Prostate gland (tissue), 2 donors: ENCODE results near the gene GAK.

Experiments
- POLR2A ChIP-seq: fragments of 450-650 bp; IDR thresholded peaks from one replicate; pipeline ENCODE4 v1.6.1; 2016; ENCODE audit warnings: antibody characterized with exemption, mild to moderate bottlenecking
- POLR2AphosphoS5 ChIP-seq: sonication (generic); formaldehyde crosslinking; IDR thresholded peaks from one replicate; pipeline ENCODE4 v1.6.1; 2017; ENCODE audit warnings: antibody characterized with exemption
- TF ChIP-seq, protein P1 (sequence below), 4 experiments: fragments of 200-600 bp in 2 of 4; fragments of 450-650 bp in 2 of 4; sonication (generic) in 2 of 4; IDR thresholded peaks; 1 replicate in 3 of 4; 2 replicates in 1 of 4; pipeline ENCODE4 v1.5.1; 2016 to 2019; ENCODE audit warnings: antibody characterized with exemption in 4 of 4, mild to moderate bottlenecking in 2 of 4, moderate library complexity in 2 of 4

DNA sequence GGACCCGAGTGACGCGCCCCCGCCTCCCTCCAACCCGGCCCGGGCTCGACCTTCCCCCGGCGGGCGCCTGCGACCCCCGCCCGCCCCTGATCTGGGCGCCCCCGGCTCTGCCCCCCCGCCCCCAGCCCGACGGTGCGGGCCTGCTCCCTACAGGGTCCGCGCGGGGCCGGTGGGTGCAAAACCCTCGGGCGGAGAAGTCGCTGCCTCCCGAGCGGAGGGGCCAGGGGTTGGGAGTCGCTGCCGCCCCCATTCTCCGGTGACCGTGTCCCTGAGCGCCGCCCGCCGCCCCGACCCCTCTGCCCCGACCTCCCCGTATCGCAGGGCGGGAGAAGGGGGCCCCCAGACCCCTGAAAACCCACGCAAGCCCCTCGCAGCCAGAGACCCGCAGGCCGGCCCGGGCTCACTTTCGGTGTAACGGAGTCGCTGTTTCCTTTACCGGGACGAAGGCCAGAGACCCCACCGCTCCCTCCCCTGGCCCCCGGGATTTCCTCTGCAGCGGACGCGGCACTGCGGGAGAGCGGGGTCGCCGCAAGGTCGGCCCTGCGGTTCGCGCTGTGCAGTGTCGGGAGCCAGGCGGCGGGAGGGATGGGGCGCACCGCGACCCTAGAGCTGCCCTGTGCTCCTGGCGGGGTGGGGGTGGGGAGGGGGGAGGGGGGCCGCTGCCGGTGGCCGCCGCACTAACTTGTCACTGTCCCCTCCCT, 105.5 kb downstream of the GAK start:
- TF ChIP-seq POLR2AphosphoS5: no peak
- TF ChIP-seq POLR2A: no peak
- TF ChIP-seq, protein P1, sequence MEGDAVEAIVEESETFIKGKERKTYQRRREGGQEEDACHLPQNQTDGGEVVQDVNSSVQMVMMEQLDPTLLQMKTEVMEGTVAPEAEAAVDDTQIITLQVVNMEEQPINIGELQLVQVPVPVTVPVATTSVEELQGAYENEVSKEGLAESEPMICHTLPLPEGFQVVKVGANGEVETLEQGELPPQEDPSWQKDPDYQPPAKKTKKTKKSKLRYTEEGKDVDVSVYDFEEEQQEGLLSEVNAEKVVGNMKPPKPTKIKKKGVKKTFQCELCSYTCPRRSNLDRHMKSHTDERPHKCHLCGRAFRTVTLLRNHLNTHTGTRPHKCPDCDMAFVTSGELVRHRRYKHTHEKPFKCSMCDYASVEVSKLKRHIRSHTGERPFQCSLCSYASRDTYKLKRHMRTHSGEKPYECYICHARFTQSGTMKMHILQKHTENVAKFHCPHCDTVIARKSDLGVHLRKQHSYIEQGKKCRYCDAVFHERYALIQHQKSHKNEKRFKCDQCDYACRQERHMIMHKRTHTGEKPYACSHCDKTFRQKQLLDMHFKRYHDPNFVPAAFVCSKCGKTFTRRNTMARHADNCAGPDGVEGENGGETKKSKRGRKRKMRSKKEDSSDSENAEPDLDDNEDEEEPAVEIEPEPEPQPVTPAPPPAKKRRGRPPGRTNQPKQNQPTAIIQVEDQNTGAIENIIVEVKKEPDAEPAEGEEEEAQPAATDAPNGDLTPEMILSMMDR (IDR thresholded peaks at IDR 0.05): no peak
